Mammary epithelial cell (primary cell): ENCODE measurements around the gene MAML3.

Source experiments
- CTCF ChIP-seq, 2 donors: IDR thresholded peaks in 1 of 2; conservative IDR thresholded peaks in 1 of 2; 2 replicates each; pipeline ENCODE4 v1.5.1; 2011 to 2012; ENCODE audit warnings: inconsistent platforms in 2 of 2, low read length in 2 of 2, mild to moderate bottlenecking in 2 of 2, control low read depth in 1 of 2, low read depth in 1 of 2; ENCODE audit not compliant: insufficient read depth in 1 of 2; ENCODE audit errors: extremely low read depth in 1 of 2
- EZH2 ChIP-seq: IDR thresholded peaks from 2 replicates; pipeline ENCODE4 v1.6.1; 2012; ENCODE audit warnings: low read length, inconsistent platforms, borderline replicate concordance

GRCh38 chr4:140109292-140109691, 44.7 kb downstream of the MAML3 start:
- TF ChIP-seq CTCF (conservative IDR thresholded peaks at IDR 0.05 in 1 of 2, IDR thresholded peaks at IDR 0.05 in 1 of 2; ENCODE audit: extremely low read depth in 1 of 2, insufficient read depth in 1 of 2, low read depth in 1 of 2, low read length in 2 of 2) (no peak), EZH2 (no peak)
